Measurements from ENCODE around the gene RTKN. TPM values are rescaled to one million over a fixed set of nuclear protein-coding genes. Genes with fewer than 3 reads are reported as not detected.
A peak's percentile ranks its signal among the peaks of the same experiment; 100 is the strongest.
"Not testable (repeated sequence)": the region's sequence is repeated elsewhere in the genome, so short reads cannot be mapped to it uniquely, and the experiment has no call there.

The RTKN gene
- total and polyA plus RNA-seq, 4 donors = 10.3 to 27.7 (median 15.6) TPM

DNA sequence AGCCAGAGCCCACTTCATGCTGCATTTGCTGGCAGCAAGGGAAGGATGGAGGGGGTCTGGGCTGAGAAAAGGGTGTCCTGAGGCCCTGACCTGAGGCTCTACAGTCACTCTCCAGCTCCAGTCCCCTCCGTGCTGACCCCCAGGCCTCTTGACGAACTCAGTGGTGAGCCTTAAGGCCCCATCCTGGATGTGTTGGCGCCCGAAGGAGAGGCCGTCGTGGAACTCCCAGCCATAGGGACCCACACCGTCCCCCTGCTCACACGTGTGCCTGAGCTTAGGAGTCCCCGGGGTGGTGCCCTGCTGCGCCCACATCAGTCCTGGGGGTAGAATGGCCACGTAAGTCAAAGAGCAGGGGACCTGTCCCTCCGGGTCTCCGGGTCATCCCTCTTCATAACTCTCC lies 22.7 kb upstream of the RTKN start:
- WGBS, 2 donors = 3% methylated on average over 13 of the region's 13 CpGs
- no peak for ATAC-seq (ENCODE audit: low FRiP score)

DNA sequence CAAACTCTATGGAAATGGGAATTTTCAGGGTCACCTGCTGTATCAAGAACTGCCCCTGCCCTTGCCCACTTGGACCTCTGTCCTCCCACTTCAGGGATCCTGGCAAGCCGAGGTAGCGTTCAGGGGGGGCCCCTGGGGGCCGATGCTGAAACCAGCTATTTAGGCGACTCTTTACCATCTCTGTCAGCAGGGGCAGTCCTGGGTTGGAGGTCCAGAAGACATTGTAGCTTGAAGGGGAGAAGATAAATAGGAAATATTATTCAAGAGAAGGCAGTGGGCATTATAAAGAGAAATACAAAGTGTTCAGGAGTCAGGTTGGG lies 21.0 kb upstream of the RTKN start:
- Histone ChIP-seq H3K27me3 (ENCODE audit: control insufficient read depth in 1 of 2, insufficient read depth in 2 of 2, low read length in 1 of 2) (no peaks in the 10 kb centered on the region), H3K36me3 (ENCODE audit: control insufficient read depth in 1 of 2, insufficient read depth in 2 of 2, low read length in 1 of 2) (no peaks in the 10 kb centered on the region), H3K9me3 (ENCODE audit: control insufficient read depth, low read length) (no peaks in the 10 kb centered on the region), H3K27ac (ENCODE audit: low read depth in 1 of 2, low read length in 2 of 2) (no peak overlapping the region), H3K4me1 (ENCODE audit: control insufficient read depth in 1 of 2, insufficient read depth in 2 of 2, low read length in 2 of 2) (no peaks in the 10 kb centered on the region), H3K4me3 (ENCODE audit: low read length in 2 of 2) (no peak overlapping the region)
- intact Hi-C loops (cut with DNase I) = no loop called here
- ATAC-seq (ENCODE audit: low FRiP score) = no peak
- WGBS, 2 donors = 71 to 75% methylated on average over 4 of the region's 4 CpGs
- DNase-seq = peak in 1 of 2 donors; percentile 66

More for the DNA sequence above, 22.7 kb upstream of the RTKN start:
- intact Hi-C loops (cut with DNase I) = no loop called here
- H3K4me3 ChIP-seq (ENCODE audit: low read length in 2 of 2) = peak overlapping the region; percentile 52 to 74
- H3K27me3 ChIP-seq (ENCODE audit: control insufficient read depth in 1 of 2, insufficient read depth in 2 of 2, low read length in 1 of 2) = no peaks in the 10 kb centered on the region
- peak overlapping the region in 1 of 2 donors; percentile 34 for H3K27ac ChIP-seq (ENCODE audit: low read depth in 1 of 2, low read length in 2 of 2)
- H3K36me3 ChIP-seq (ENCODE audit: control insufficient read depth in 1 of 2, insufficient read depth in 2 of 2, low read length in 1 of 2) = no peaks in the 10 kb centered on the region
- no peaks in the 10 kb centered on the region for H3K4me1 ChIP-seq (ENCODE audit: control insufficient read depth in 1 of 2, insufficient read depth in 2 of 2, low read length in 2 of 2)
- H3K9me3 ChIP-seq (ENCODE audit: control insufficient read depth, low read length) = no peaks in the 10 kb centered on the region
- peak; percentile 46 for DNase-seq

DNA sequence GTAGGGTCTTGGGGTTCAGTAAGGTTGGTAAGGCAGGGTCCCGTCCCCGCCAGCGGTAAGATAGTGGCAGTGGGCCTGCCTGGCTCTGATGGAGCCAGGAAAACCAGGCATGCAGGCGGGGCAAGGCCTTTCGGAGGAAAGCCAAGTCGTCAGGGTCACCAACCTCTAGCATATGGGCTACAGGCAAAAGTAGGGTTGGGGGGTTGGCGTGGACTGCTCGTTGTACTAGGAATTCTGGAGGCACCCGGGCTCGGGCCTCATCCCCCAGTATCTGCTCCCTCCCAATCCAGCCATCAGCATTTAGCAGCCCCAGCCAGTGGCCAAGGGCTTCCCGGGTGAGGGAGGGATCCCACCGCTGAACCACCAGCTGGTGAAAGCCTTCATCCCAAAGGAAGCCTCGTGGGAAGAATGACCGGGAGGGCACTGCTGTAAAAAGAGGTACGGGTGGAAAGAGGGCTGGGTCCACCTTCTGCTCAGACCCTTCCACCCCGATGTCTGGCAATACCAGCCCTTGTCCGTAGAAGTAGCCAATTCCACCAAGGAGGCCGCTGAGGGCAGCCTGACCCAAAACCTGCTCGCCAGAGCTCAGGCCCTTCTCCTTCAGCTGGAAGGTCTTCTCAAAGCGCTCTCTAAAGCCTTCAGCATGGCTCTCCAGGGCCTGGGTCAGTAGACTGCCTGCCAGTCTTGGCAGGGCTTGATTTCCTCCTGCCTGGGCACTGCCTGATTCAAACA lies 20.5 kb upstream of the RTKN start:
- Histone ChIP-seq H3K27ac (ENCODE audit: low read depth in 1 of 2, low read length in 2 of 2) (no peak overlapping the region), H3K4me3 (ENCODE audit: low read length in 2 of 2) (no peak overlapping the region), H3K9me3 (ENCODE audit: control insufficient read depth, low read length) (no peaks in the 10 kb centered on the region), H3K4me1 (ENCODE audit: control insufficient read depth in 1 of 2, insufficient read depth in 2 of 2, low read length in 2 of 2) (no peaks in the 10 kb centered on the region), H3K36me3 (ENCODE audit: control insufficient read depth in 1 of 2, insufficient read depth in 2 of 2, low read length in 1 of 2) (no peaks in the 10 kb centered on the region), H3K27me3 (ENCODE audit: control insufficient read depth in 1 of 2, insufficient read depth in 2 of 2, low read length in 1 of 2) (no peaks in the 10 kb centered on the region)
- WGBS, 2 donors = 86% methylated on average over 20 of the region's 20 CpGs
- ATAC-seq (ENCODE audit: low FRiP score) (no peak), DNase-seq (peak; percentile 44 to 62)
- intact Hi-C loops (cut with DNase I) = no loop called here

DNA sequence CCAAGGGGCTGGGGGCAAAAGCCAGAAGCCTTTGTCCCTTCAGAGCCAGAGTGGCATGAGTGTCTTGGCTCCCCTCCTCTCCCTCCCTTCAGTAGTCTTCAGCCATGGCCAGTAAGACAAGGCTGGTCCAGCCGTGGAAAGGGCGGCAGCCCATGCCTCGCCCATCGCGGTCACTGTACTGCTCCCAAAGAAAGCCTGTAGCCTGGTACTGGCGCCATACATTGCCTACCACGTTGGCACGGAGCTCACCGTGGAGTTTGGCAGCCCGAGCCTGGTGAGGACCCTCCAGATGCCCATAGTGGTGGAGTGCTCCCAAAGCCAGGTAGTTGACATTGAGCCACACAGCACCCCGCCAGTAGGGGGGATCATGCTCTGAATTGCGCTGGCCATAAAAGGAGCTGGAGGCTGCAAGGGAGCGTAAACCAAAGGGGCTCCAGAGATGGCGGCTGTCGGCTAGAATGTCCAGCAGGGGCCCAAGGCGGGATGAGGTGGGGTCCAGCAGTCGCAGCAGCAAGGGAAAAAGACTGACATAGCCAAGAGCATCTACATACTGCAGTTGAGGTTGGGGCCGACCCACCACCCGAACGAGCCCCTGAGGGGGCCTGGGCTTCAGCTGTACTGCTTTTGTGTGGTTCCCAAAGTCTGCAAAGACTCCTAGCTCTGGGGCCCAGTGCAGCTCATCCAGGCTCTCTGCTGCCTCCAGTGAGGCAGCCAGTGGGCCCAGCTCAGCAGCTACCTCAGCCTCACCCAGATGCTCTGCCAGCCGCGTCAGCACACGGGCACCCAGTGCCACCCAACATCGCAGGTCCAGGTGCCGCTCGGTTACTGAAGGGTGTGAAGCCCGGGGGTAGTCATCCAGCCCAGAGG lies 19.7 kb upstream of the RTKN start:
- peak; percentile 41 to 74 for DNase-seq
- Histone ChIP-seq H3K27me3 (ENCODE audit: control insufficient read depth in 1 of 2, insufficient read depth in 2 of 2, low read length in 1 of 2) (no peaks in the 10 kb centered on the region), H3K4me3 (ENCODE audit: low read length in 2 of 2) (no peak overlapping the region), H3K36me3 (ENCODE audit: control insufficient read depth in 1 of 2, insufficient read depth in 2 of 2, low read length in 1 of 2) (no peaks in the 10 kb centered on the region), H3K9me3 (ENCODE audit: control insufficient read depth, low read length) (no peaks in the 10 kb centered on the region), H3K4me1 (ENCODE audit: control insufficient read depth in 1 of 2, insufficient read depth in 2 of 2, low read length in 2 of 2) (peaks cover 0 to 3% of the 10 kb centered on the region in 2 donors), H3K27ac (ENCODE audit: low read depth in 1 of 2, low read length in 2 of 2) (no peak overlapping the region)
- ATAC-seq (ENCODE audit: low FRiP score) = no peak
- intact Hi-C loops (cut with DNase I) = no loop called here
- WGBS, 2 donors = 86 to 88% methylated on average over 27 of the region's 27 CpGs

- H3K27ac ChIP-seq (ENCODE audit: low read depth in 1 of 2, low read length in 2 of 2); ATAC-seq (ENCODE audit: low FRiP score); H3K4me1 ChIP-seq (ENCODE audit: control insufficient read depth in 1 of 2, insufficient read depth in 2 of 2, low read length in 2 of 2); H3K4me3 ChIP-seq (ENCODE audit: low read length in 2 of 2); H3K36me3 ChIP-seq (ENCODE audit: control insufficient read depth in 1 of 2, insufficient read depth in 2 of 2, low read length in 1 of 2); H3K9me3 ChIP-seq (ENCODE audit: control insufficient read depth, low read length); intact Hi-C loops (cut with DNase I); H3K27me3 ChIP-seq (ENCODE audit: control insufficient read depth in 1 of 2, insufficient read depth in 2 of 2, low read length in 1 of 2): not testable (repeated sequence)
- DNase-seq = peak; percentile 36 to 65
- WGBS, 2 donors = 73 to 82% methylated on average over 10 of the region's 10 CpGs
Observed at GRCh38 chr2:74460187-74460586, 18.4 kb upstream of the RTKN start.

DNA sequence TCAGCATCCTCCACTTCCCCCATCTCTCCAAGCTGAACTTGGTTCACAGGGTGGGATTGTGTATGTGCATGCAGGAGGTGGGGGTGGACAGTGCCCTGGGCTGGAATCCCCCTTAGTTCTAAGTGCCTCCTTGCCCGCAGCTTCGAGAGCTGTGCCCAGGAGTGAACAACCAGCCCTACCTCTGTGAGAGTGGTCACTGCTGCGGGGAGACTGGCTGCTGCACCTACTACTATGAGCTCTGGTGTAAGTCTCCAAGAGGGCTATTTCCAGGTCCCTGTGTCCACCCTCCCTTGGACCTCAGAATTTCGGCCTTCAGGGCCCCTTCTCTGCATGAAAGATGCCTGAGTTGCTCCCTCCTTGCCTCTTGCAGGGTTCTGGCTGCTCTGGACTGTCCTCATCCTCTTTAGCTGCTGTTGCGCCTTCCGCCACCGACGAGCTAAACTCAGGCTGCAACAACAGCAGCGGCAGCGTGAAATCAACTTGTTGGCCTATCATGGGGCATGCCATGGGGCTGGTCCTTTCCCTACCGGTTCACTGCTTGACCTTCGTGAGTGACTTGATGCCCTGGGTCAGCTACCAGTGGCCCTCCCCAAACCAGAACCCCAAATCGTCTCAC lies 17.9 kb upstream of the RTKN start:
- H3K27ac ChIP-seq (ENCODE audit: low read depth in 1 of 2, low read length in 2 of 2); H3K9me3 ChIP-seq (ENCODE audit: control insufficient read depth, low read length); H3K27me3 ChIP-seq (ENCODE audit: control insufficient read depth in 1 of 2, insufficient read depth in 2 of 2, low read length in 1 of 2); H3K36me3 ChIP-seq (ENCODE audit: control insufficient read depth in 1 of 2, insufficient read depth in 2 of 2, low read length in 1 of 2); H3K4me1 ChIP-seq (ENCODE audit: control insufficient read depth in 1 of 2, insufficient read depth in 2 of 2, low read length in 2 of 2); ATAC-seq (ENCODE audit: low FRiP score); H3K4me3 ChIP-seq (ENCODE audit: low read length in 2 of 2); intact Hi-C loops (cut with DNase I): not testable (repeated sequence)
- peak; percentile 50 to 56 for DNase-seq
- 69 to 78% methylated on average over 13 of the region's 13 CpGs for WGBS, 2 donors

DNA sequence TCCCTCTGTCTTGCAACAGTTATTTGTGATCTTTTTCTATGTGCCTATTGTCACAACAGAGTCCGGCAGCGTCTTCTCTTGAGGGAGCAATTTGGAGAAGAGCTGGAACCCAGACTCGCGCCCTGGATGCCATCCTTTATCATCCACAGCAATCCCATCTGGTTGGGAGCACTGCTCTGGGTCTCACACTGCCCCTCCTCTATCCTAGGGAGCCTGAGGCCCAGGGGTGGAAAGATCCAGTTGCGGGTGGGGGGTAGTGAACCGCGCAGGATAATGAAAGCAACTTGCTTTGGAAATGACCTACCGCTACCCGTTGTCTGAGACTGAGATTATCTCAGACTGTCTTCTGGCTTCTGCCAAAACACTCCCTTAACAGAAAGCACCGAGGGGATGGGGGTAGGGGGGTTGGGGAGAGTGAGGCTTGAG lies 17.2 kb upstream of the RTKN start:
- 0 to 2% methylated on average over 10 of the region's 10 CpGs for WGBS, 2 donors
- DNase-seq = peak; percentile 41 to 42
- ATAC-seq (ENCODE audit: low FRiP score) = no peak
- H3K27ac ChIP-seq (ENCODE audit: low read depth in 1 of 2, low read length in 2 of 2) = peak overlapping the region in 1 of 2 donors; percentile 22
- H3K4me3 ChIP-seq (ENCODE audit: low read length in 2 of 2) = peak overlapping the region; percentile 29 to 31
- intact Hi-C loops (cut with DNase I) = no loop called here
- no peaks in the 10 kb centered on the region for H3K27me3 ChIP-seq (ENCODE audit: control insufficient read depth in 1 of 2, insufficient read depth in 2 of 2, low read length in 1 of 2)
- no peaks in the 10 kb centered on the region for H3K36me3 ChIP-seq (ENCODE audit: control insufficient read depth in 1 of 2, insufficient read depth in 2 of 2, low read length in 1 of 2)
- no peaks in the 10 kb centered on the region for H3K9me3 ChIP-seq (ENCODE audit: control insufficient read depth, low read length)
- peaks cover 2 to 3% of the 10 kb centered on the region in 2 donors for H3K4me1 ChIP-seq (ENCODE audit: control insufficient read depth in 1 of 2, insufficient read depth in 2 of 2, low read length in 2 of 2)

DNA sequence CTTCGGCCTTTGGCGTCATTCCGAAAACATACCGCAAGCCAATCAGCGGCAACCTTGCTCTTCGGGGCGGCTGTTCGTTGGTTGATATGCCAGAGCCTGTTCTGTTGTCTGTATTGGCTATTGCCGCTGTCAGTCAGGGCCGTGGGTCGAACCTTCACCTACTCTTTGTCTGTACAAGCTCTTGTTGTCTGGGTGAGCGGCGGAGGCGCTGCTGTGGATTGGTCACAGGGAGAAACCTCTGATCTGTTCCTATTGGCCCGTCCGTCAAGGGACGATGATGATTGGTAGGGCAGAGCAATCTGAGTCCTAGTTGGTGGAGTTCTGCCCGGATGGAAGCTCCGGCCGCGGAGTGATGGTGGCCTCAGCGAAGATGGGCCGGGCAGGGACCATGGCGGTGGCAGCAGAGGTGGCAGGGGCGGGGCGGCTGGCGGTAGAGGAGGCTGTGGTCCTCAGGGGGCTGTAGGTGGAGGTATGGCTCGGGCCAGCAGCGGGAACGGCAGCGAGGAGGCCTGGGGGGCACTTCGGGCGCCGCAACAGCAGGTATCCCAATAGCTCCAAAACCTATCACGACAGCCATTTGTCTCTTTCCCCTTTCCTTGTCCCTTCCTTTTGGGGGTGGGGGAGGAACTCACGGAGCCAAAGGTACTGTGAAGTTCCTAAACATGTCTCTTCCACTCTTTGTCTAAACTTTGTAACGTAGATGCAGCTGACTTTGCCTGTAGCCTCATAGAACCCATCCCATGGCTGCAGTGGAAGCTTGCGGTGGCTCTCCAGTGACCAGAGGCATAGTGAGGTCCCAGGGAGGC lies 16.6 kb upstream of the RTKN start, which contains the start of gene WBP1:
TSS of gene WBP1 (plus strand) at position 307 of the 806 bp plus-strand sequence. CDS start at position 472, 165 bp downstream.
- peak; percentile 99 to 100 for DNase-seq
- 0 to 1% methylated on average over 35 to 38 of the region's 38 CpGs for WGBS, 2 donors
- peak; percentile 96 for ATAC-seq (ENCODE audit: low FRiP score)
- peak within 1 kb of the TSS; percentile 53 to 64 for H3K4me3 ChIP-seq (ENCODE audit: low read length in 2 of 2)
- H3K27ac ChIP-seq (ENCODE audit: low read depth in 1 of 2, low read length in 2 of 2) = peak within 1 kb of the TSS; percentile 68 to 85
- peaks cover 2 to 3% of the 10 kb centered on the region in 2 donors for H3K4me1 ChIP-seq (ENCODE audit: control insufficient read depth in 1 of 2, insufficient read depth in 2 of 2, low read length in 2 of 2)
- intact Hi-C loops (cut with DNase I) = no loop called here
- H3K27me3 ChIP-seq (ENCODE audit: control insufficient read depth in 1 of 2, insufficient read depth in 2 of 2, low read length in 1 of 2) = no peaks in the 10 kb centered on the region
- H3K9me3 ChIP-seq (ENCODE audit: control insufficient read depth, low read length) = no peaks in the 10 kb centered on the region
- no peaks in the 10 kb centered on the region for H3K36me3 ChIP-seq (ENCODE audit: control insufficient read depth in 1 of 2, insufficient read depth in 2 of 2, low read length in 1 of 2)

Measured in aorta (tissue), 5 donors.